Activated CD8-positive, alpha-beta T cell treated with anti-CD3 and anti-CD28 coated beads for 36 hours (primary cell): ENCODE results near the gene MAP3K9. TPM values are rescaled to one million over a fixed set of nuclear protein-coding genes. Genes with fewer than 3 reads are reported as not detected.

Experiments
- ATAC-seq: fragments of 200-7000 bp; cut with Tn5 transposase; one replicate; pipeline ENCODE4 v1.10.0; 2021; ENCODE audit warnings: mild to moderate bottlenecking, moderate library complexity
- CTCF ChIA-PET: fragments of 350-600 bp; sonication (Branson Sonifier 250); formaldehyde crosslinking; loops from one replicate; lab custom pipeline; 2021; ENCODE audit warnings: antibody characterized with exemption; lab: Charles Lee
- POLR2A ChIA-PET: fragments of 350-600 bp; sonication (Branson Sonifier 250); formaldehyde crosslinking; loops from one replicate; lab custom pipeline; 2021; ENCODE audit warnings: antibody characterized with exemption; lab: Charles Lee
- DNase-seq: peaks from one replicate; pipeline ENCODE4 v3.0.0-alpha.2; 2020
- H3K27ac Mint-ChIP-seq: one replicate; pipeline ENCODE4 v1.8.0; 2021; ENCODE audit warnings: mild to moderate bottlenecking, mixed read lengths
- H3K27me3 Mint-ChIP-seq: one replicate; pipeline ENCODE4 v1.8.0; 2021; ENCODE audit warnings: mixed read lengths
- H3K36me3 Mint-ChIP-seq: one replicate; pipeline ENCODE4 v1.8.0; 2021; ENCODE audit warnings: low read depth, mixed read lengths
- H3K4me1 Mint-ChIP-seq: one replicate; pipeline ENCODE4 v1.8.0; 2021; ENCODE audit warnings: low read depth, mixed read lengths
- H3K4me3 Mint-ChIP-seq: one replicate; pipeline ENCODE4 v1.8.0; 2021; ENCODE audit warnings: mild to moderate bottlenecking, moderate library complexity, mixed read lengths
- H3K9me3 Mint-ChIP-seq: one replicate; pipeline ENCODE4 v1.8.0; 2021; ENCODE audit warnings: mixed read lengths
- intact Hi-C: fragments of 100-400 bp; cut with micrococcal nuclease; formaldehyde crosslinking; loops from one replicate; pipeline ENCODE4 v1.10.0; 2022
- total RNA-seq, 2 experiments: library from RNA; stranded (reverse); gene quantifications; one replicate each; pipeline ENCODE4 v1.2.3, GENCODE V29; 2021
- TF ChIP-seq, protein P1 (sequence below): fragments of 200-600 bp; IDR thresholded peaks from one replicate; pipeline ENCODE4 v1.8.0; 2022; ENCODE audit warnings: antibody characterized with exemption, mild to moderate bottlenecking

MAP3K9 gene
- total RNA-seq, 2 experiments from 2014 or later = 8.0 to 9.6 TPM

DNA sequence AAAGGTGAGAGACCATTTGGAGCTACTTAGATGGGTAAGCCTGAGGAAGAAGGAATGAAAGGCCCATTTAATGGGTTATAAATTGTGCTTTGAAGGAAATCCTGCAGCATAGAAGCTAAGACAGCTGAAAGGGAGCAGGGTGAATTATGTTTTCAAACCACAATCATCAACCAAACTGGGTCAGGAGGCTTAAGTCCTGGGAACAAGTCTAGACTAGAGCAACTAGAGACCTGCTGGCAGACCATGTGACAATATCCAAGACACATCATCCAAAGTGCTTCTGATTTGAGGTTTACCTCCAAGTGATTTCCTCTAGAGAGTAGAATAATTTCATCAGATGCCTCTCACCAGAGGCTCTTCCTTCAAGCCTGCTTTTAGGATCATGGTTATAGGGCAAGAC, 53.7 kb downstream of the MAP3K9 start:
- DNase-seq (no peak), ATAC-seq (no peak)
- H3K4me1 Mint-ChIP-seq = no peaks in the 10 kb centered on the region
- intact Hi-C loops = no loop called here
- peaks cover 2% of the 10 kb centered on the region for H3K36me3 Mint-ChIP-seq
- H3K27me3 Mint-ChIP-seq = no peaks in the 10 kb centered on the region
- H3K27ac Mint-ChIP-seq = no peak overlapping the region
- H3K9me3 Mint-ChIP-seq = no peaks in the 10 kb centered on the region
- no peak overlapping the region for H3K4me3 Mint-ChIP-seq
- TF ChIP-seq, protein P1, sequence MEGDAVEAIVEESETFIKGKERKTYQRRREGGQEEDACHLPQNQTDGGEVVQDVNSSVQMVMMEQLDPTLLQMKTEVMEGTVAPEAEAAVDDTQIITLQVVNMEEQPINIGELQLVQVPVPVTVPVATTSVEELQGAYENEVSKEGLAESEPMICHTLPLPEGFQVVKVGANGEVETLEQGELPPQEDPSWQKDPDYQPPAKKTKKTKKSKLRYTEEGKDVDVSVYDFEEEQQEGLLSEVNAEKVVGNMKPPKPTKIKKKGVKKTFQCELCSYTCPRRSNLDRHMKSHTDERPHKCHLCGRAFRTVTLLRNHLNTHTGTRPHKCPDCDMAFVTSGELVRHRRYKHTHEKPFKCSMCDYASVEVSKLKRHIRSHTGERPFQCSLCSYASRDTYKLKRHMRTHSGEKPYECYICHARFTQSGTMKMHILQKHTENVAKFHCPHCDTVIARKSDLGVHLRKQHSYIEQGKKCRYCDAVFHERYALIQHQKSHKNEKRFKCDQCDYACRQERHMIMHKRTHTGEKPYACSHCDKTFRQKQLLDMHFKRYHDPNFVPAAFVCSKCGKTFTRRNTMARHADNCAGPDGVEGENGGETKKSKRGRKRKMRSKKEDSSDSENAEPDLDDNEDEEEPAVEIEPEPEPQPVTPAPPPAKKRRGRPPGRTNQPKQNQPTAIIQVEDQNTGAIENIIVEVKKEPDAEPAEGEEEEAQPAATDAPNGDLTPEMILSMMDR = no peak
- CTCF ChIA-PET = no interaction called here
- POLR2A ChIA-PET = no interaction called here

DNA sequence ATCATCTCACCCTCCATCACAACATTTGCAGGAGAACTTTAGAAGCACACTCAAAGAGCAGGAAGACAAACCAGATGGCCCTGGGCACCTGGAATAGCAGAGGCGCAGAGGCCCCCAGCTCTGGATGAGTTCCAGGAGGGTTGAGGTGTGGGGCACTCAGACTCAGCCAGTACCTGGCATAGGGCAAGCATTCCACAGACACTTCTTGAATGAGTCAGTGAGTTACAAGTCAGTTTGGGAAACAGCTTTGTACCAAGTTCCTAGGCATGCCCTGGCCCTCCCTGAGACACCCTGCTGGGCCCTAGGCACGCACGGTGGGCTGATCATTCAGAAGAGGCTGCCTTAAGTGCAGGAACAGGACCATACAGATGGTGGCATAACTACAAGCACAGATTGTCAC, 54.3 kb downstream of the MAP3K9 start:
- Mint-ChIP-seq H3K9me3 (no peaks in the 10 kb centered on the region), H3K27ac (no peak overlapping the region), H3K27me3 (no peaks in the 10 kb centered on the region), H3K4me1 (no peaks in the 10 kb centered on the region), H3K36me3 (peaks cover 2% of the 10 kb centered on the region), H3K4me3 (no peak overlapping the region)
- TF ChIP-seq, protein P1 = no peak
- ChIA-PET POLR2A (no interaction called here), CTCF (no interaction called here)
- intact Hi-C loops = no loop called here
- ATAC-seq (no peak), DNase-seq (no peak)

DNA sequence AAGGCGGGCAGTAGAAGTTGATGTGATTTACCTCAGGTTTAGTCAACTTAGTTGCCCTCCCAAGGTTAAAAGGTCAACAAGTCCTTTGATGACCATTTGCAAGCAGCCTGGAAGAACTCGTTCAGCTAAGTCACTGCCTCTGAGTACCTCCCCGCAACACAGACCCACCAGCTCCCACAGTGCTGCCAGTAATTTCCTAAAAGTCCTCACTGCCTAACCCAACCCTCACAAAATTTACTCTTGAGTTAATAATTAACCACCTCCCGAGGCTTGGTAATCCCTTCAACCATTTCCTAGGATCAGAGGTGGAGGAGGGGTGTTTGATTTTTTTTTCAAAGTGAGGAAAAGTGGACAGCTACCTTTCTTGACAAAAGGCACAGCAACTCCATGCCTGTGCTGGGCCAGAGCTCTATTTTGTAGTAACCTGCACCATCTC, 55.8 kb downstream of the MAP3K9 start:
- ATAC-seq (no peak), DNase-seq (no peak)
- TF ChIP-seq, protein P1 = no peak
- ChIA-PET CTCF (interaction anchor here (0.7 kb wide), 1 partner anchor 63 kb away, joined by 3 read pairs; no protein-coding TSS in a partner anchor), POLR2A (no interaction called here)
- intact Hi-C loops = no loop called here
- Mint-ChIP-seq H3K4me1 (no peaks in the 10 kb centered on the region), H3K27ac (no peak overlapping the region), H3K9me3 (no peaks in the 10 kb centered on the region), H3K36me3 (peaks cover 9% of the 10 kb centered on the region), H3K4me3 (no peak overlapping the region), H3K27me3 (no peaks in the 10 kb centered on the region)

DNA sequence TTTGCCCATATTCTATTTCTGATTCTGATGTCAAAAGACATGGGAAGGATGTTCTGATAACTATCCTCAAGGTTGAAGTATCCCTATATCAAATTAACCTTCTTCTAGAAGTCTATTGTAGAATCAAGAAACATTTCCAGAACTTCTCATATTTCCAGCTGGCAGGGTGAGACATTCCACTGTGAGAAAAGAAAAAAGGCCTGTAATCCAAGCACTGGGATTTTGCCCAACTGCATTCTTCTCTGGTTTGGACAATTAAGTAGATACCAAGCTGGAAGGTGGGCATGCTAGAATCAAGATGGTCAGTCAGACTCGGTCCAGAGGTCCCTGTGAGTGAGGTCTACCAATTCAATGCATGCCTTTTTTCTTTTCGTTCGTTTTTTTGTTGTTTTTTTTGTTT, 60.9 kb downstream of the MAP3K9 start:
- intact Hi-C loops = no loop called here
- CTCF ChIA-PET = no interaction called here

DNA sequence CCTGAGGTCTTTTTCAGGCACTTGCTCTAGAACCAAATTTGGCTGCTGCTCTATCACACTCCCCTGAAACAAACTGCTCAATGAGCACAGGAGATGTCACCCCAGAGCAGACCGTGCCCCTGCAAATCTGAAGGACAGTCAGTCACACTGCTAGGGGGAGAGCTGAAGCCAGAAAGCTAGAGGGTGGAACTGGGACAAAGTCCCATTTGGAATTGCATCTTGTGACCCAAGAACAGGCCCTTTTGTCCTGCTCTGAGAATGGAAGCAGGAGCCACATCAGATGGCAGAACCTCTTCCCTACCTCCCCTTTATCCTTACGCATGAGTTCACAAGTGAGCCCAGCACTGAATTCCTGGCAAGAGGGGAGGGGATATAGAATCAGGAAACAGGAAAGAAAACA, 64.7 kb downstream of the MAP3K9 start:
- CTCF ChIA-PET = interaction anchor here (1.0 kb wide), 1 partner anchor 83 kb away, joined by 3 read pairs; no protein-coding TSS in a partner anchor
- Mint-ChIP-seq H3K27me3 (no peaks in the 10 kb centered on the region), H3K4me1 (no peaks in the 10 kb centered on the region), H3K4me3 (no peak overlapping the region), H3K27ac (no peak overlapping the region), H3K36me3 (peaks cover 31% of the 10 kb centered on the region), H3K9me3 (no peaks in the 10 kb centered on the region)
- TF ChIP-seq, protein P1 = no peak
- POLR2A ChIA-PET = no interaction called here
- DNase-seq = no peak
- intact Hi-C loops = no loop called here
- no peak for ATAC-seq

More for the DNA sequence above, 60.9 kb downstream of the MAP3K9 start:
- Mint-ChIP-seq H3K27me3 (no peaks in the 10 kb centered on the region), H3K4me3 (no peak overlapping the region), H3K27ac (no peak overlapping the region), H3K4me1 (no peaks in the 10 kb centered on the region), H3K36me3 (peaks cover 26% of the 10 kb centered on the region), H3K9me3 (no peaks in the 10 kb centered on the region)
- no peak for ATAC-seq
- POLR2A ChIA-PET = no interaction called here
- TF ChIP-seq, protein P1 = no peak
- no peak for DNase-seq
